ENCODE measurements around the gene ATXN2.
"Not testable (repeated sequence)": the region's sequence is repeated elsewhere in the genome, so short reads cannot be mapped to it uniquely, and the experiment has no call there.

ATXN2 gene

DNA sequence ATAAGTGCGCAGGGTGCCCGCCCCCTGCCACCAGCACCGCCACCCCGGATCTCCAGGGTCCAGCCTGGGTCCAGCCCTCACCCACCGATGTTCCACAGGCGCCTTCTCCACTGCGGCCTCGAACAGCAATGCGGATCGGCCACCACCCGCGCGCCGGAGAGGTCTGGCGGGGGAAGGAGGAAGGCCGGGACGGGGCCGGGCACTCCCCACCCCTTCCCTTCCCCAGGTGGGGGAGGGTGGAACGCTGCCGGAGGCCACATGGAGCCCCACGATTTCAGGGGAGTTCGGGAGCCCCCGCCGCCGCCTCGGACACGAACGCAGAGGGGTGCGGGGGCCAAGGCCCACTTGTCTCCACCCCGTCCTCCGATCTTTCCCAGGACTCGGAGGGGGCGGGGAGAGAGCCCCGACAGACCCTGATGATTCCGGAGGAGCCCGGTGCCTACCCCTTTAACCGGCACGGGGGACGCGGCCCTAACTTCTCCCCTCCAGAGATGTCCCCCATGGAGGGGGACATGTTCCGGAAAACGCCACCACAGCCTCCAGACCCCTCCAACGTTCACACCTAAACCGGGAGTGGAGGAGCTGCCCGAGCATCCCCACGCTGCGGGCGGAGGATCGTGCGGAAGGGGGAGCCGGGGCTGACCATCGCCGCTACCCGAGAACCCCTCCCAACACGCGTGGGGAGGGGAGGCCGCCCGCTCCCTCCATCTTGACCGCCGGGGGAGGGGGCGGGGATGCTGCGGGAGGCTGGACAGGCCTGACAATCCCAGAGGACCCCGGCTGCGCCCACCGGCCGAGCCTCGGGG lies 1.1 kb downstream of the ATXN2 start:
- H3K9me3 ChIP-seq (ENCODE audit: insufficient read depth, low read depth, low read length), result no peaks in the 10 kb centered on the region
- H3K9ac ChIP-seq (ENCODE audit: low read depth, low read length), result peak overlapping the region; percentile 70
- H3K27me3 ChIP-seq (ENCODE audit: insufficient read depth, low read length), result no peaks in the 10 kb centered on the region
- H3K4me1 ChIP-seq (ENCODE audit: insufficient read depth, low read length), result peaks cover 26% of the 10 kb centered on the region
- no peaks in the 10 kb centered on the region for H3K36me3 ChIP-seq (ENCODE audit: insufficient read depth, low read length)
- peak overlapping the region; percentile 78; the same call in 1 of the 2 replicates for H3K27ac ChIP-seq (ENCODE audit: low read depth, low read length)
- H3K4me3 ChIP-seq (ENCODE audit: low read length), result peak overlapping the region; percentile 94
- WGBS, result under 1% methylated on average over 63 of the region's 67 CpGs

DNA sequence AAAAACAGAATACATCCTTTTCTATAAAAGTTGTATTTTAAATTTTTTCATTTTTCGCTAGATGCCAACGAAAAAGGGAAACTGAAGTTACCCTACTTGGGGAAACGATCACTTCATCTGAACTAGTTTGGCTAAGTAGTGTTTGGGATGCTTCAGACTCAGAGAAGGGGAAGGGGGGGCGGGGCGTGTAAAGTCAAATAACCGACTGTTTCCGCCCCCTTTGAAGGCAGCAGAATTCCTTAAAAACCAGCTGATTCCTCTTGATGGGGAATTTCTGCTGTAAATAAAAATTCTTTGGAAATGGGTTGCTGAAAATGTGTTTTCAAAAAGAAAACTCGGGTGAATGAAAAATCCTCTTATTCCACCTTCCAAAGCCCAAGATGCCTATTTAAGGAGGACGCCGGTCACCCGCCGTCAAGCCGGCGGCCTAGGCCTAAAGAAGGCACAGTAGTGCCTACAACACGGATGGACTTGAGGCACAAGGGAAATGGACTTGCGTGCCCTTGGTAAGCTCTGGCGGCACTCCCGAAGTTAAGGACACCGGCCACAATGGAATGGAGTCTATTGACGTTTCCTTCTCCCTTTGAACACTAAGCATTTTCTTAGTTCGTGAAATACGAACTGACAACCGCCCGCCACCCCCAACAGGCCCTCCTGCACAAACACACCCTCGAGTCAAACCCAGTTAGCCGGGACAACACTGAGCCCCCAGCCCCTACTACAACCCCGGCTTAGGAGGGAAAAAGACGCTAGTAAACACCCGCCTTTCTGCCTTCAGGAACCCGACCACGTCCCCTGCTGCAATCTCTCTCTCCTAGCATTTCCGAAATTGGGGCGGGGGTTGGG lies 1.9 kb downstream of the ATXN2 start:
- peaks cover 26% of the 10 kb centered on the region for H3K4me1 ChIP-seq (ENCODE audit: insufficient read depth, low read length)
- H3K9me3 ChIP-seq (ENCODE audit: insufficient read depth, low read depth, low read length), result no peaks in the 10 kb centered on the region
- peak overlapping the region; percentile 94 for H3K4me3 ChIP-seq (ENCODE audit: low read length)
- H3K27ac ChIP-seq (ENCODE audit: low read depth, low read length), result peak overlapping the region; percentile 78; the same call in 1 of the 2 replicates
- no peaks in the 10 kb centered on the region for H3K27me3 ChIP-seq (ENCODE audit: insufficient read depth, low read length)
- H3K36me3 ChIP-seq (ENCODE audit: insufficient read depth, low read length), result no peaks in the 10 kb centered on the region
- 2% methylated on average over 33 of the region's 33 CpGs for WGBS
- H3K9ac ChIP-seq (ENCODE audit: low read depth, low read length), result peak overlapping the region; percentile 70

GRCh38 chr12:111595341-111595835 lies 3.7 kb downstream of the ATXN2 start:
- not testable (repeated sequence) for H3K9me3 ChIP-seq (ENCODE audit: insufficient read depth, low read depth, low read length); H3K27ac ChIP-seq (ENCODE audit: low read depth, low read length); H3K27me3 ChIP-seq (ENCODE audit: insufficient read depth, low read length); H3K9ac ChIP-seq (ENCODE audit: low read depth, low read length); H3K36me3 ChIP-seq (ENCODE audit: insufficient read depth, low read length); H3K4me3 ChIP-seq (ENCODE audit: low read length)
- 91% methylated on average over 15 of the region's 15 CpGs for WGBS
- H3K4me1 ChIP-seq (ENCODE audit: insufficient read depth, low read length), result peaks cover 24% of the 10 kb centered on the region

- not testable (repeated sequence) for H3K27me3 ChIP-seq (ENCODE audit: insufficient read depth, low read length); H3K27ac ChIP-seq (ENCODE audit: low read depth, low read length); H3K4me3 ChIP-seq (ENCODE audit: low read length); H3K36me3 ChIP-seq (ENCODE audit: insufficient read depth, low read length); H3K9me3 ChIP-seq (ENCODE audit: insufficient read depth, low read depth, low read length); H3K9ac ChIP-seq (ENCODE audit: low read depth, low read length)
- H3K4me1 ChIP-seq (ENCODE audit: insufficient read depth, low read length), result peaks cover 17% of the 10 kb centered on the region
- WGBS, result 92% methylated on average over 6 of the region's 6 CpGs
Observed at GRCh38 chr12:111591399-111592010, 7.6 kb downstream of the ATXN2 start.

DNA sequence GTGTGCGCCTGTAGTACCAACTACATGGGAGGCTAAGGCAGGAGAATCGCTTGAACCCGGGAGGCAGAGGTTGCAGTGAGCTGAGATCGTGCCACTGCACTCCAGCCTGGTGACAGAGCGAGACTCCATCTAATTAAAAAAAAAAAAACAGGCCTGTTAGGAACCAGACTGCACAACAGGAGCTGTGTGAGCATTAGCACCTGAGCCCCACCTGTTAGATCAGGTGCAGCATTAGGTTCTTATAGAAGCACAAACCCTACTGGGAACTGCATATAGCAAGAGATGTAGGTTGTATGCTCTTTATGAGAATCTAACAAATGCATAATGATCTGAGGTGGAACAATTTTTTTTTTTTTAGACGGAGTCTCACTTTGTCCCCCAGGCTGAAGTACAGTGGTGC lies 8.6 kb downstream of the ATXN2 start:
- H3K36me3 ChIP-seq (ENCODE audit: insufficient read depth, low read length), result no peaks in the 10 kb centered on the region
- H3K9me3 ChIP-seq (ENCODE audit: insufficient read depth, low read depth, low read length), result no peaks in the 10 kb centered on the region
- no peak overlapping the region for H3K27ac ChIP-seq (ENCODE audit: low read depth, low read length)
- H3K4me1 ChIP-seq (ENCODE audit: insufficient read depth, low read length), result peaks cover 12% of the 10 kb centered on the region
- no peaks in the 10 kb centered on the region for H3K27me3 ChIP-seq (ENCODE audit: insufficient read depth, low read length)
- WGBS, result 92% methylated on average over 6 of the region's 6 CpGs
- no peak overlapping the region for H3K9ac ChIP-seq (ENCODE audit: low read depth, low read length)
- H3K4me3 ChIP-seq (ENCODE audit: low read length), result no peak overlapping the region

GRCh38 chr12:111589601-111590000 lies 9.5 kb downstream of the ATXN2 start:
- Histone ChIP-seq H3K9me3 (ENCODE audit: insufficient read depth, low read depth, low read length) (no peaks in the 10 kb centered on the region), H3K36me3 (ENCODE audit: insufficient read depth, low read length) (no peaks in the 10 kb centered on the region), H3K27ac (ENCODE audit: low read depth, low read length) (no peak overlapping the region), H3K9ac (ENCODE audit: low read depth, low read length) (no peak overlapping the region), H3K27me3 (ENCODE audit: insufficient read depth, low read length) (no peaks in the 10 kb centered on the region), H3K4me1 (ENCODE audit: insufficient read depth, low read length) (peaks cover 3% of the 10 kb centered on the region; the same call in 1 of the 2 replicates), H3K4me3 (ENCODE audit: low read length) (no peak overlapping the region)
- 93% methylated on average over 9 of the region's 9 CpGs for WGBS

GRCh38 chr12:111588010-111588409 lies 11.1 kb downstream of the ATXN2 start:
- no peak overlapping the region for H3K9ac ChIP-seq (ENCODE audit: low read depth, low read length)
- no peak overlapping the region for H3K4me3 ChIP-seq (ENCODE audit: low read length)
- no peaks in the 10 kb centered on the region for H3K9me3 ChIP-seq (ENCODE audit: insufficient read depth, low read depth, low read length)
- H3K27me3 ChIP-seq (ENCODE audit: insufficient read depth, low read length), result no peaks in the 10 kb centered on the region
- H3K4me1 ChIP-seq (ENCODE audit: insufficient read depth, low read length), result no peaks in the 10 kb centered on the region
- WGBS, result 100% methylated on average over 2 of the region's 3 CpGs
- H3K27ac ChIP-seq (ENCODE audit: low read depth, low read length), result no peak overlapping the region
- H3K36me3 ChIP-seq (ENCODE audit: insufficient read depth, low read length), result no peaks in the 10 kb centered on the region

- H3K9ac ChIP-seq (ENCODE audit: low read depth, low read length), result no peak overlapping the region
- WGBS, result 97% methylated on average over 3 of the region's 4 CpGs
Observed at GRCh38 chr12:111586986-111587385, 12.1 kb downstream of the ATXN2 start.

GRCh38 chr12:111585690-111586089 lies 13.4 kb downstream of the ATXN2 start:
- H3K27ac ChIP-seq (ENCODE audit: low read depth, low read length), result no peak overlapping the region
- H3K4me1 ChIP-seq (ENCODE audit: insufficient read depth, low read length), result no peaks in the 10 kb centered on the region
- no peak overlapping the region for H3K4me3 ChIP-seq (ENCODE audit: low read length)
- no peaks in the 10 kb centered on the region for H3K36me3 ChIP-seq (ENCODE audit: insufficient read depth, low read length)
- no peaks in the 10 kb centered on the region for H3K9me3 ChIP-seq (ENCODE audit: insufficient read depth, low read depth, low read length)
- no peaks in the 10 kb centered on the region for H3K27me3 ChIP-seq (ENCODE audit: insufficient read depth, low read length)
- 100% methylated on average over 5 of the region's 5 CpGs for WGBS
- H3K9ac ChIP-seq (ENCODE audit: low read depth, low read length), result no peak overlapping the region

More at GRCh38 chr12:111586986-111587385, 12.1 kb downstream of the ATXN2 start:
- Histone ChIP-seq H3K27ac (ENCODE audit: low read depth, low read length) (no peak overlapping the region), H3K36me3 (ENCODE audit: insufficient read depth, low read length) (no peaks in the 10 kb centered on the region), H3K9me3 (ENCODE audit: insufficient read depth, low read depth, low read length) (no peaks in the 10 kb centered on the region), H3K4me3 (ENCODE audit: low read length) (no peak overlapping the region), H3K4me1 (ENCODE audit: insufficient read depth, low read length) (no peaks in the 10 kb centered on the region), H3K27me3 (ENCODE audit: insufficient read depth, low read length) (no peaks in the 10 kb centered on the region)

GRCh38 chr12:111584959-111585358 lies 14.2 kb downstream of the ATXN2 start:
- Histone ChIP-seq H3K27me3 (ENCODE audit: insufficient read depth, low read length) (no peaks in the 10 kb centered on the region), H3K9me3 (ENCODE audit: insufficient read depth, low read depth, low read length) (no peaks in the 10 kb centered on the region), H3K4me3 (ENCODE audit: low read length) (no peak overlapping the region), H3K4me1 (ENCODE audit: insufficient read depth, low read length) (no peaks in the 10 kb centered on the region), H3K36me3 (ENCODE audit: insufficient read depth, low read length) (no peaks in the 10 kb centered on the region), H3K9ac (ENCODE audit: low read depth, low read length) (no peak overlapping the region), H3K27ac (ENCODE audit: low read depth, low read length) (no peak overlapping the region)
- 73% methylated on average over 4 of the region's 4 CpGs for WGBS

GRCh38 chr12:111583506-111583905 lies 15.6 kb downstream of the ATXN2 start:
- not testable (repeated sequence) for H3K4me1 ChIP-seq (ENCODE audit: insufficient read depth, low read length); H3K27ac ChIP-seq (ENCODE audit: low read depth, low read length); H3K27me3 ChIP-seq (ENCODE audit: insufficient read depth, low read length); H3K4me3 ChIP-seq (ENCODE audit: low read length); H3K9me3 ChIP-seq (ENCODE audit: insufficient read depth, low read depth, low read length); H3K9ac ChIP-seq (ENCODE audit: low read depth, low read length); H3K36me3 ChIP-seq (ENCODE audit: insufficient read depth, low read length)
- WGBS, result 96% methylated on average over 5 of the region's 6 CpGs
